Stimulated activated naive CD4-positive, alpha-beta T cell treated with Interleukin-2 at 50 U/mL for 16 hours (primary cell): ENCODE results near the gene MYL3.

Experiments used
- DNase-seq: peaks from one replicate; lab custom pipeline; 2025; lab: John Stamatoyannopoulos, UW

Gene MYL3

GRCh38 chr3:46849686-46850467 is 13.4 kb downstream of the MYL3 start:
- DNase-seq, result no peak

- no peak for DNase-seq
Measured at GRCh38 chr3:46849045-46849631, 14.1 kb downstream of the MYL3 start.

GRCh38 chr3:46848271-46849044 is 14.8 kb downstream of the MYL3 start:
- peak; percentile 15 for DNase-seq

GRCh38 chr3:46847744-46848143 is 15.5 kb downstream of the MYL3 start:
- DNase-seq, result no peak

- no peak for DNase-seq
Measured at GRCh38 chr3:46846624-46847542, 16.4 kb downstream of the MYL3 start.

GRCh38 chr3:46845860-46846623 is 17.2 kb downstream of the MYL3 start:
- peak; percentile 73 for DNase-seq

- no peak for DNase-seq
Measured at GRCh38 chr3:46845397-46845859, 17.8 kb downstream of the MYL3 start.

- no peak for DNase-seq
Measured at GRCh38 chr3:46844881-46845312, 18.3 kb downstream of the MYL3 start.

GRCh38 chr3:46844397-46844796 is 18.8 kb downstream of the MYL3 start:
- no peak for DNase-seq

GRCh38 chr3:46843508-46843907 is 19.7 kb downstream of the MYL3 start:
- DNase-seq, result no peak

GRCh38 chr3:46840491-46840890 is 22.8 kb downstream of the MYL3 start:
- DNase-seq, result no peak

GRCh38 chr3:46838301-46838700 is 24.9 kb downstream of the MYL3 start:
- DNase-seq, result no peak

- no peak for DNase-seq
Measured at GRCh38 chr3:46835491-46835890, 27.8 kb downstream of the MYL3 start.

- DNase-seq, result no peak
Measured at GRCh38 chr3:46835054-46835453, 28.2 kb downstream of the MYL3 start.

- no peak for DNase-seq
Measured at GRCh38 chr3:46833346-46834300, 29.6 kb downstream of the MYL3 start.

- DNase-seq, result no peak
Measured at GRCh38 chr3:46831841-46832240, 31.4 kb downstream of the MYL3 start.

- no peak for DNase-seq
Measured at GRCh38 chr3:46831316-46831715, 31.9 kb downstream of the MYL3 start.

GRCh38 chr3:46830801-46831200 is 32.4 kb downstream of the MYL3 start:
- no peak for DNase-seq

GRCh38 chr3:46829699-46830208 is 33.5 kb downstream of the MYL3 start:
- DNase-seq, result peak; percentile 14

- no peak for DNase-seq
Measured at GRCh38 chr3:46825450-46825849, 37.8 kb downstream of the MYL3 start.
